Gastrocnemius medialis (tissue), 4 donors: ENCODE measurements around the gene NACC1.
A peak's percentile ranks its signal among the peaks of the same experiment; 100 is the strongest.

ENCODE experiments used
- CTCF ChIP-seq, 5 experiments: fragments of 450-650 bp in 3 of 5; fragments of 200-600 bp in 2 of 5; sonication (generic) in 2 of 5; IDR thresholded peaks in 4 of 5; conservative IDR thresholded peaks in 1 of 5; 1 replicate in 4 of 5; 2 replicates in 1 of 5; pipeline ENCODE4 v1.5.1; 2016 to 2019; ENCODE audit warnings: antibody characterized with exemption in 5 of 5, mild to moderate bottlenecking in 3 of 5, moderate library complexity in 3 of 5
- POLR2A ChIP-seq, 2 donors: fragments of 450-650 bp; IDR thresholded peaks; one replicate each; pipeline ENCODE4 v1.6.1; 2017; ENCODE audit warnings: antibody characterized with exemption in 2 of 2, mild to moderate bottlenecking in 2 of 2, moderate library complexity in 2 of 2

GRCh38 chr19:13089139-13089856 lies 28.8 kb upstream of the NACC1 start:
- no peak for TF ChIP-seq POLR2A (IDR thresholded peaks at IDR 0.05)
- peak in 1 of 5 experiments; percentile 18 for TF ChIP-seq CTCF (IDR thresholded peaks at IDR 0.05 in 4 of 5, conservative IDR thresholded peaks at IDR 0.05 in 1 of 5)
